HepG2 (cell line): ENCODE data around the gene TBKBP1. TPM values are rescaled to one million over a fixed set of nuclear protein-coding genes. Genes with fewer than 3 reads are reported as not detected.

Experiments
- ATAC-seq: fragments of 200-7000 bp; cut with Tn5 transposase; 3 replicates; pipeline ENCODE4 v1.9.1; 2020; ENCODE audit warnings: mild to moderate bottlenecking, moderate library complexity
- BruUV-seq: library from RNA; stranded (reverse); fragments of 400-500 nt; replicated peaks from 2 replicates; lab custom pipeline; 2021; lab: Mats Ljungman, UMichigan
- CTCF ChIA-PET: fragments of 300-600 bp; formaldehyde crosslinking; extraction: SDS; loops from one replicate; lab custom pipeline; 2021; ENCODE audit warnings: low total read pairs, inconsistent platforms, low intra/inter-chr PET ratio; lab: Yijun Ruan, JAX
- POLR2A ChIA-PET: fragments of 350-600 bp; sonication (Branson Sonifier 250); formaldehyde crosslinking; loops from one replicate; lab custom pipeline; 2020; ENCODE audit warnings: antibody characterized with exemption, inconsistent platforms; lab: Yijun Ruan, JAX
- DNase-seq: peaks from one replicate; pipeline ENCODE4 v3.0.0-alpha.2; 2015; ENCODE audit warnings: low spot score
- FAIRE-seq: peaks from 3 replicates; lab custom pipeline; 2011; peaks lifted over from hg19 to GRCh38; lab: Jason Lieb, UNC
- H2AFZ ChIP-seq: one replicate; pipeline ENCODE4 v1.6.1; 2011; ENCODE audit warnings: low read length, inconsistent platforms
- H3K27ac ChIP-seq: fragments of 300-600 bp; 3 replicates; pipeline ENCODE4 v1.8.0; 2011; ENCODE audit warnings: mixed run types, mild to moderate bottlenecking, mixed read lengths, low read length, inconsistent platforms; ENCODE audit not compliant: insufficient read depth; ENCODE audit errors: extremely low read length
- H3K27me3 ChIP-seq, 2 experiments: fragments of 200-600 bp in 1 of 2; 2 replicates in 1 of 2; 3 replicates in 1 of 2; pipeline versions ENCODE4 v1.6.0 to v1.8.0; 2011; ENCODE audit warnings: low read length in 2 of 2, mild to moderate bottlenecking in 2 of 2, moderate library complexity in 2 of 2, inconsistent platforms in 1 of 2; ENCODE audit not compliant: insufficient read depth in 2 of 2, control insufficient read depth in 1 of 2
- H3K36me3 ChIP-seq, 2 experiments: fragments of 200-600 bp in 1 of 2; replicated peaks in 1 of 2; 2 replicates in 1 of 2; 3 replicates in 1 of 2; pipeline versions ENCODE4 v1.5.1 to v1.8.0; 2011; ENCODE audit warnings: low read length in 2 of 2, inconsistent platforms in 1 of 2; ENCODE audit not compliant: insufficient read depth in 2 of 2, control insufficient read depth in 1 of 2
- H3K4me1 ChIP-seq: 2 replicates; pipeline ENCODE4 v1.5.1; 2012; ENCODE audit warnings: low read length, inconsistent platforms; ENCODE audit not compliant: insufficient read depth
- H3K4me2 ChIP-seq: 2 replicates; pipeline ENCODE4 v1.6.0; 2011; ENCODE audit warnings: low read depth, low read length, inconsistent platforms
- H3K4me3 ChIP-seq, 3 experiments: fragments of 200-600 bp in 1 of 3; sonication (generic), shearing (Covaris generic) in 1 of 3; replicated peaks in 1 of 3; 2 replicates each; pipeline ENCODE4 v1.5.1; 2011 to 2016; ENCODE audit warnings: low read length in 3 of 3, inconsistent platforms in 2 of 3, low read depth in 2 of 3, mild to moderate bottlenecking in 2 of 3, control low read depth in 1 of 3, mixed read lengths in 1 of 3; ENCODE audit not compliant: insufficient read depth in 1 of 3
- H3K79me2 ChIP-seq: one replicate; pipeline ENCODE4 v1.6.1; 2011; ENCODE audit warnings: low read length, inconsistent platforms; ENCODE audit not compliant: insufficient read depth
- H3K9ac ChIP-seq: 2 replicates; pipeline ENCODE4 v1.6.0; 2011; ENCODE audit warnings: mild to moderate bottlenecking, low read depth, low read length, inconsistent platforms; ENCODE audit not compliant: insufficient read depth
- H3K9me3 ChIP-seq: 2 replicates; pipeline ENCODE4 v1.5.1; 2012; ENCODE audit warnings: mild to moderate bottlenecking, low read length
- H4K20me1 ChIP-seq: 2 replicates; pipeline ENCODE4 v1.6.0; 2011; ENCODE audit warnings: inconsistent platforms, mild to moderate bottlenecking, low read length, moderate library complexity; ENCODE audit not compliant: insufficient read depth
- AGO2 ChIP-seq: fragments of 200-400 bp; formaldehyde crosslinking; optimal IDR thresholded peaks from 2 replicates; pipeline ENCODE3; 2017; ENCODE audit warnings: mild to moderate bottlenecking, low read depth, low read length, moderate library complexity
- ATF1 ChIP-seq: IDR thresholded peaks from 2 replicates; pipeline ENCODE4 v1.6.1; 2016; ENCODE audit warnings: mild to moderate bottlenecking, control low read depth
- RXRA ChIP-seq: sonication (generic); formaldehyde crosslinking; IDR thresholded peaks from 2 replicates; pipeline ENCODE4 v1.5.1; 2020; ENCODE audit warnings: missing genetic modification reagents
- TAF15 ChIP-seq: fragments of 200-400 bp; formaldehyde crosslinking; IDR thresholded peaks from one replicate; pipeline ENCODE4 v1.6.1; 2018; ENCODE audit warnings: mild to moderate bottlenecking, low read depth, low read length; ENCODE audit not compliant: poor library complexity, severe bottlenecking
- ZFX ChIP-seq: sonication (generic); formaldehyde crosslinking; IDR thresholded peaks from 2 replicates; pipeline ENCODE4 v1.4.0; 2020; ENCODE audit warnings: mild to moderate bottlenecking, low read depth, missing genetic modification reagents, moderate library complexity
- ZKSCAN8 ChIP-seq: IDR thresholded peaks from 2 replicates; pipeline ENCODE4 v1.6.1; 2016; ENCODE audit warnings: borderline replicate concordance, missing genetic modification reagents, missing compliant biosample characterization
- ZNF263 ChIP-seq: sonication (generic); formaldehyde crosslinking; IDR thresholded peaks from 2 replicates; pipeline ENCODE4 v1.4.0; 2020; ENCODE audit warnings: missing genetic modification reagents
- ZNF543 ChIP-seq: sonication (generic); formaldehyde crosslinking; IDR thresholded peaks from 2 replicates; pipeline ENCODE4 v1.4.0; 2020; ENCODE audit warnings: mild to moderate bottlenecking, missing genetic modification reagents
- WGBS: methylation state at CpG from one replicate; pipeline ENCODE4 v1.1.6; 2017; ENCODE audit warnings: low lambda C conversion rate; 5-methylcytosine and 5-hydroxymethylcytosine counted together
- in situ Hi-C: cut with HindIII; loops from 2 replicates; pipeline ENCODE4 v1.10.0; 2017; ENCODE audit warnings: low pct_unique_long_range_greater_than_20kb; ENCODE audit not compliant: extremely low pct_ligation_motif_present
- intact Hi-C: fragments of 100-400 bp; cut with micrococcal nuclease; formaldehyde crosslinking; loops from one replicate; pipeline ENCODE4 v1.10.0; 2022; ENCODE audit not compliant: unreplicated experiment
- polyA plus RNA-seq, 8 experiments: library from polyadenylated mRNA; depleted of rRNA in 3 of 8; stranded (reverse) in 7 of 8; unstranded in 1 of 8; fragments of >200 nt; fragmentation: Illumina TruSeq in 4 of 8; extraction: Trizol in 4 of 8; gene quantifications; 2 replicates each; pipeline versions ENCODE4 v1.2.1 to v1.2.3, GENCODE V29; 2011 to 2016; ENCODE audit warnings: low read depth in 4 of 8, missing spikeins in 1 of 8, mixed read lengths in 1 of 8; ENCODE audit not compliant: insufficient read depth in 1 of 8
- total RNA-seq, 5 experiments: library from RNA; depleted of rRNA; stranded (reverse); fragments of >200 nt; fragmentation: Illumina TruSeq; extraction: Trizol; gene quantifications; 2 replicates each; pipeline ENCODE4 v1.2.3, GENCODE V29; 2016; ENCODE audit warnings: low read depth in 1 of 5

Gene TBKBP1
- total and polyA plus RNA-seq, 2 of the 13 experiments (the other 11 are each of a cell fraction or from before 2014, with no cell fraction given), result 2.6 to 7.0 TPM

- POLR2A ChIA-PET, result interaction anchor here (1.1 to 3.0 kb wide), 2 partner anchors 46 to 200 kb away, joined by 4 to 22 read pairs; partner anchors contain the start of gene KPNB1
- H3K9me3 ChIP-seq, result no peaks in the 10 kb centered on the region
- CTCF ChIA-PET, result no interaction called here
- H3K27me3 ChIP-seq, result no peaks in the 10 kb centered on the region
- peak overlapping the region; percentile 64 for H3K4me2 ChIP-seq
- no peaks in the 10 kb centered on the region for H3K79me2 ChIP-seq
- no peak overlapping the region for H3K9ac ChIP-seq
- no peak for DNase-seq
- intact Hi-C loops (no loop called here), in situ Hi-C loops (no loop called here)
- H3K4me3 ChIP-seq, result peak overlapping the region in 1 of 3 experiments; percentile 80; a peak in 1 of 6 replicates
- FAIRE-seq, result no peak
- WGBS, result 85% methylated on average over 37 of the region's 47 CpGs
- no peak for ATAC-seq
- no peak for TF ChIP-seq ATF1
- 0 out of 2 replicates have a peak, but pooled peaks have one; percentile 25 for TF ChIP-seq ZNF543 (CRISPR knock-in tag)
- TF ChIP-seq AGO2, result peak; percentile 10
- TF ChIP-seq TAF15, result peak; percentile 35
- peaks cover 42% of the 10 kb centered on the region for H3K4me1 ChIP-seq
- no TSS peak for BruUV-seq
- H3K36me3 ChIP-seq, result peaks cover 0 to 1% of the 10 kb centered on the region in 2 experiments; a peak in 1 of 5 replicates
- H3K27ac ChIP-seq, result no peak overlapping the region
- H4K20me1 ChIP-seq, result no peaks in the 10 kb centered on the region
- H2AFZ ChIP-seq, result no peak overlapping the region
Measured at GRCh38 chr17:47695429-47696376, 1.7 kb downstream of the TBKBP1 start.

GRCh38 chr17:47696717-47697642, 3.0 kb downstream of the TBKBP1 start:
- Histone ChIP-seq H3K4me1 (peaks cover 33% of the 10 kb centered on the region), H2AFZ (no peak overlapping the region), H3K27ac (no peak overlapping the region), H3K4me3 (no peak overlapping the region), H3K9me3 (no peaks in the 10 kb centered on the region), H4K20me1 (no peaks in the 10 kb centered on the region), H3K79me2 (no peaks in the 10 kb centered on the region), H3K27me3 (no peaks in the 10 kb centered on the region), H3K4me2 (no peak overlapping the region), H3K9ac (no peak overlapping the region), H3K36me3 (peaks cover 0 to 1% of the 10 kb centered on the region in 2 experiments; a peak in 1 of 5 replicates)
- ChIA-PET POLR2A (no interaction called here), CTCF (no interaction called here)
- no peak for FAIRE-seq
- TF ChIP-seq ZFX (CRISPR knock-in tag) (peak; percentile 29; the same call in 1 of the 2 replicates), ZNF263 (CRISPR knock-in tag) (peak; percentile 74), ZKSCAN8 (CRISPR knock-in tag) (no peak), RXRA (no peak)
- no peak for ATAC-seq
- WGBS, result 82% methylated on average over 11 of the region's 11 CpGs
- no TSS peak for BruUV-seq
- no peak for DNase-seq
- intact Hi-C loops, result no loop called here
- in situ Hi-C loops, result no loop called here
